AG08395 (cell line): ENCODE measurements around the gene FERMT3.
"Not testable (repeated sequence)": the region's sequence is repeated elsewhere in the genome, so short reads cannot be mapped to it uniquely, and the experiment has no call there.

ENCODE experiments used
- DNase-seq: peaks from one replicate; pipeline ENCODE4 v3.0.0; 2012; ENCODE audit warnings: mixed read lengths, low spot score

Gene FERMT3

DNA sequence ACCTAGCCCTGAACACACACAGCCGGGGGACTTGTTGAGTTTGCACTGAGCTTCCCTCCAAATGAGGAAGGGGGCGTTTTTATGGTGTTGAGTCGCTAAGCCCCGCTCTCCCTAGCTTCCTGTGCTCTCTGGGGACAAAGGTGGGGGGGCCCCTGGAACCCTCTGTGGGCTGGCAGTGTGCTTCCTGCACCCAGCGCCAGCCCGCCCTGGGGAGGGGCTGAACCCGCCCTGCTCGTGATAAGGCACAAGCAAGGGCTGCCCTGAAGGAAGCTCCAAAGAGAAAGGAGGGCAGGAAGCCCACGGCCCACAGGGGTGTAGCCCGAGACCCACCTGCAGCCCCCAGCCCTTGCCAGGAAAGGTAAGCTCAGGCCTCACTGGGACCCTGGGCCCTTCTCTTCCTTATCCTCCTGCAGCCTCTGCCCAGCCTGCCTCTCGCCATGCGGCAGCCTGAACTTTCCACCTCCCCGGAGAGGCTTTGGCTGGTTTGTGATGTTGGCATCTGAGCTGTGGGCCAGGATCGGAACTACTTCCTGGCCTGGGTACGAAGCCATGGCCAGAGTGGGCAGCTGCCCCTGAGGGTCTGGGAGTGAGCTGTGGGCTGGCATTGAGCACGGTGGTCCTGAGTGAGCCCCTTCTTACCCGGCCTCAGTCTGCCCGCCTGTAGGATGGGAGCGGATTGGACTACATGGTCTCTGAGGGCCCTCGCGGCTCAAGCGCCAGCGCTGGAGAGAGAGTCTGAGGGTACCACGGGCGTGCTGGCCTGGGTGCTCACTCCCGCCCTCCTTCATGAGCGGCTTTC, at the start of gene FERMT3:
TSS of gene FERMT3 (plus strand) at position 265 of the 799 bp plus-strand sequence. CDS start 644 bp downstream, outside the sequence.
- DNase-seq, result no peak

DNA sequence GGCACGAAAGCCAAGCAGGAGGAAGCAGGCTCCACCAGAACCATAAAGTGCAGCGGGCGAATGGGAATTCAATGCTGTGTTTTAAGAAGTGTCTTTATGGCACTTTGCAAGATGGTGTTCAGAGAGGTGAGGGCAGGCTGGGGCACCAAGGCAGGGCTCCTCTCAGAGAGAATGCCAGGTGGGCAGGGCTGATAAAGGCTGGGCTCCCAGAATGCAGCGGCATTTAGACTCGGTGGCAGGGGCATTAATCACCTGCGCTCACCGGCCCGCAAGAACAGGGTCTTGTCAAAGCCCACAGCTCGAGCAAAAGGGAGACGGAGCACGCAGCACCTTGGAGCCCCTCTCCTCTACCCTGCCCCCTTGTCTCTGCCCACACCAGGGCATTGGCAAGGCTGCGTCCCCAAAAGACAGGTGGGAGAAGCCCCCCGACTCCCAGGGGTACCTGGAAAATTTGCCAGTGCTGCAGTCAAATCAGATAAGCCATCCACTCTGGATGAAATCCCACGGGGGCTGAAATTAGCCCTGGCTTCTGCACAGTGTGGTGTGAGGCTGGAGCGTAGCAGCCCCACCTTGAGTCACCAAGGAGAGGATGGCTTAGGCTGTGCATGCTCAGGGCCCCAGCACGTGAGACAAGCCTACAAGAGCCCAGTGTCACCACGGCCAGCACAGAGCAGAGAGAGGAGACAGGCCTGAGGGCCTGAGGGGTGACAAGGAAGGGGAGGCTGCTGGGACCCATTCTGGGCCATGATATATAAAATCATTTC, 48.7 kb upstream of the FERMT3 start:
- DNase-seq, result no peak

DNA sequence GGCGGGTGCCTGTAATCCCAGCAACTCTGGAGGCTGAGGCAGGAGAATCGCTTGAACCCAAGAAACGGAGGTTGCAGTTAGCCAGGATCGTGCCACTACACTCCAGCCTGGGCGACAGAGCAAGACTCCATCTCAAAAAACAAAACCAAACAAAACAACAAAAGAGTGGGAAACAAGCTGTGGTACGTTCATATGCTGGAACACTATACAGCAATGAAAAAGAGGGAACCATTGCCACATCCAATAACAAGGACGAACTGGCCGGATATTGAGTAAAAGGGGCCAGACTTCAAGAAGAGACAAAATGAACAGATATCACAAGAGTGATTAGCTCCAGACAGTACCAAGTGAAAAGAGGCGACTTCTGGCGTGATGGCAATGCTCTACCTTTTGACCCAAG, 45.5 kb upstream of the FERMT3 start:
- DNase-seq, result no peak

GRCh38 chr11:64162769-64163168, 43.8 kb upstream of the FERMT3 start:
- not testable (repeated sequence) for DNase-seq

GRCh38 chr11:64163951-64164350, 42.6 kb upstream of the FERMT3 start:
- no peak for DNase-seq

DNA sequence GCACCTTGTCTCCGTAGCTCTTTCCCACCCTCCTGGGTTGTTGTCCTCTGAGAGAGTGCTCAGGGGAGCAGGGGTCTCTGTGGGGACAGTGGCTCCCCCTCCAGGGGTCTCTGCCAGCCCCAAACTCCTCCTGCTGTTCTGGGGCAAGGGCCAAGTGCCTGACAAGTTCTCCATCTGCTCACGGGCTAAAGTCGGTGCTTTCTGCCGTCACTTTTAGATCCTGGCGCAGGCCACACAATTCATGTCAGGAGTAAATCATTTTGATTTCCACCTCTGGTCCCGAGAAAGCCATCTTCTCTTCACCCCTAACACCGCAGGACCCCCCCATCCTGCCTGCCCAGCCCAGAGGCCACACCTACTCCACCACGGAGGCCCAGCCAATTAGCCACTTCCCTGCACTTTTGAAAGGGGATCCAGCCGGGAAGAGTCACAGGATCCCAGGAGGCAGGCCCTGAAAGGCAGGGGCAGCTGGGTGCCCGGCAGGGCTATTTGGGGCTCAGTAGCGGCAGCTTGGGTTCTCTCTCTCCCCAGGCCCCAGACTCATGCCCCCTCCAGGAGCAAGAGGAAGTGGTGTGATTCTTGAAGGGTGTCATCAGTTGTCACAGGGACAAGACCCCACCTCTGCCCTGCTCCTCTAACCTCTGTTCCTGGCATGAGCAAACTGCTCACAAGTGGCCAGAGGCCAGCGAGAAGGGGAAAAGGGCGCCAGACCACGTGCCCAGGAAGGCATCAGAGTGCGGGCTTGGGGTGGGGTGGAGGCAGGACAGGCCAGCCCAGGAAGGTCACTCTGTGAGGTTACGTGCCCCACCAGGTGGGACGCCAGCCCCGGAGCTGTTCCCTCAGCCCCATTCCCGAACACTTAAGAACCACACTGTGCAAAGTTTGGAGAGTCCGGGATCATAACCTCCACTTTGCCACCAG, 41.9 kb upstream of the FERMT3 start:
- DNase-seq, result peak; percentile 37

DNA sequence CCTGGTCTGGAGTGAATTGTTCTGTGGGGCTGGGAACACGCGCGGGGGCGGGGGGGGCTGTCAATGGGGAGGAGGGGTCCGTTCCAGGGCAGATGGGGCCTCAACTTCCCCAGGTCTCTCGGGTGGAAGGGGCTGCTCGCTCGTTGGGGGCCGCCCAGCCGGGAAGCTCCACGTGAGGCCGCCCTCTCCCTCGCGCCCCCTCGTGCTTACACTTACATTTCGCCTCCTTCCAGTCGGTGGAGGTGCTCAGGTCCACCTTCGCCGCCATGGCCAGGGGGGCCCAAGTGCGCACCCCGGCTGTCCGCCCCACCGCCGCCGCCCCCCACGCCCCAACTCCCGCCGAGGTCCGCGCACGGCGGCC, 41.1 kb upstream of the FERMT3 start:
- no peak for DNase-seq

DNA sequence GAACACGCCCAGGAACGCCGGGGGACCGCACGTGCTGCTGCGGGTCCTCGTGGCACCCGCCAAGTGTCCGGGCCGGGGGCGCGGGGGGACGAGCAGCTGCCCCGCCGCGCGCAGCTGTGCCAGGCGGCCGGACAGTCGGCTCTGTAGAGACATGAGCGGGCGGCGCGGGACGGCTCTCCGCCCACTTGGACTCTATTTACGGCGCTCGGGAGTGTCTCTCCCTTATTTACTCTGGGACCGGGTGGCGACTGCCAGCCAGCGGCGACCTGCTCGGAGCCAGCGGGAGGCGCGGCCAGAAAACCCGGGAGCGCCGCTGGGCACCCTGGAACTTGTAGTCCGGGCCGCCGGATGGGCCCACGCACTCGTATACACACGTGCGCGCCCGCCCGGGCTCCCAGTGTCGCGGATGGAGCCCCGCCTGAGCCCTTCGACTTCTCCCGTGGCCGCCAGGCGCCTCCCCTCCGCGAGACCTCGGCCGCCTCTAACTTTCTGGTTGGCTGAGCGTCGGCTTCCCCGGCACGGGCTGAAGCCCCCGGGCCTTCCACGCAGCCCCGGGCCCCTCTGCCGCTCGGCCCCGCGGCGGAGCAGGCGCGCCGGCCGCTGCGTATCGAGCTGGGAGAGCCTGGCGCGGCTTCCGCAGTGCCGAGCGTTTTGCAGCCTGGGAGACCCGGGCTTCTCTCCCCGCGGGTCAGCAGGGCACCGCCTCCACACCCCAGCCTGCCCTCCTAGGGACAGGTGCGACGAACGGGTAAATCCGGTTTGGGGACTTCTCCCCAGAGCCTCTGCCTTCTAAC, 40.5 kb upstream of the FERMT3 start, which contains the start of gene MACROD1:
TSS of gene MACROD1 (minus strand) at position 272 of the 794 bp plus-strand sequence. CDS start at position 153, 119 bp downstream.
- DNase-seq, result peak; percentile 91

DNA sequence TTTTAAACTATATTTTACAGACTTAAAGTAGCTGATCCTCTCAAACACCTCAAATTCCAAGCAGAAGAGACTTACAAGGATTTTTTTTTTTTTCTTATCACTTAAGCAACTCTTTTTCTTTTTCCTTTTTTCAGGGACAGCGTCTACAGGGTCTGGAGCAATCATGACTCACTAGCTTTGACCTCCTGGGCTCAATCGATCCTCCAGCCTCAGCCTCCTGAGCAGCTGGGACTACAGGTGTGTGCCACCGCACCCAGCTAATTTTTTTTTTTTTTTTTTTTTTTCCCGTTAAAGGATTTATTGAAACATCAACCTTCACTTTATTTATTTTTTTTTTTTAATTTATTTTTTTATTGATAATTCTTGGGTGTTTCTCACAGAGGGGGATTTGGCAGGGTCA, 36.1 kb upstream of the FERMT3 start:
- DNase-seq, result no peak

DNA sequence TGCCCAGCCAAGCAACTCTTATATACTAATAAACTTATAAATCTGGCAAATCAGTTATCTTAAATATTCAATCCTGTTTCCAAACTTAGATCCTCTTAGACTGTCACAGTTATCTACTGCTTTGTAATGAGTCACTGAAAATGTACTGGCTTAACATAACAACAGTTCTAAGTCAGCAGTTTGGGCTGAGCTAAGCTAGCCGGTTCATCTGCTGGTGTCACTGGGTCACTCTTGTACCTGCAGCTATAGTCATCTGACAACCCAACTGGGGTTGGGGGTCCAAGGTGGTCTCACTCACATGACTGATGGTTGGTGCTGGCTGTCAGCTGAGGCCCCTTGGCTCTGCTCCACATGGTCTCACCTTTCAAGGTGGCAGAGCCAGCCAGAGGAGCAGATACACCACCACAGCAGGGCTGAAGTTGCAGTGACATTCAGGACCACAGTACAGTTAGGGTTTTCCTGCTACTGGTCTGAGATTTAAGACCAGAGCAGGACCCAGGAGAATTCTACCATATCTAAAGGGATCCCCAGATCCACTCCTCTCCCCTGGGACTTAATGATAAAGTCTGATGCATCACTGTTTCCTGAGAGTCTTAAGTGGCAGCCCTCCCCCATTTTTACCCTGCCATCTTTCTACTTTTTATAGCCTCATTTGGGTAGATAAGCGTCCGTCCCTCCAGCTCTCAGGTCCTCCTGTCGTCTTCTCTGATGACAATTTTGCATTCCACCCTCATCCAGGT, 32.7 kb upstream of the FERMT3 start:
- no peak for DNase-seq

GRCh38 chr11:64176751-64177150, 29.8 kb upstream of the FERMT3 start:
- DNase-seq, result no peak

GRCh38 chr11:64178203-64178602, 28.3 kb upstream of the FERMT3 start:
- DNase-seq, result no peak

DNA sequence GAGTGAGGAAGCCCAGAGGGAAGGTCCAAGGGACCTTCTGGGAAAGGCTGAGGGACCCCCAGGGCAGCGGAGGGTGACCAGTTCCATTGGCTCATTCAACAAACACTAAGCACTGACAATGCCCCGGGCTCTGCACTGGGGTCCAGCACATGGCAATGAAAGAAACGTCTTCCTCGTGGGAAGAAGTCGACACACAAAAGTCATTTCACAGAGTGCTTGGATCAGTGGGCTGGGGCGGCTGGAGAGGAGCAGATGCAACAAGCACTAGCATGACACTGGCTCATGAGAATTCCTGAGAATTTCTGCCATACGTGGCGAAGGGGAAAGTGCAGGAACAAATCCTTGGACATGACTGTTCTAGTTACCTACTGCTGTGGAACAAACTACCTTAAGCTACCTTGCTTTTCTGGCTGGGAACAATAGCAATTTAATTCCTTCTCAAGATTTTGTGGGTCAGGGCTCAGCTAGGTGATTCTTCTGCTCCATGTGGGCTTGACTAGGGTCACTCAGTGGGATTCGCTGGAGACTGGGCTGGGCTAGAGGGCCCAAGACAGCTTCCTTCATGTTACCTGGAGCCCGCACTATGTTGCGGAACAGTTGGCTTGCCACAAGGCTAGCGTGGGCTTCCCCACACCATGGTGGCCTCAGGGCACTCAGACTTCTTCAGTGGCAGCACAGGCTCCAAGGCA, 27.4 kb upstream of the FERMT3 start:
- no peak for DNase-seq

GRCh38 chr11:64180891-64181290, 25.6 kb upstream of the FERMT3 start:
- no peak for DNase-seq

DNA sequence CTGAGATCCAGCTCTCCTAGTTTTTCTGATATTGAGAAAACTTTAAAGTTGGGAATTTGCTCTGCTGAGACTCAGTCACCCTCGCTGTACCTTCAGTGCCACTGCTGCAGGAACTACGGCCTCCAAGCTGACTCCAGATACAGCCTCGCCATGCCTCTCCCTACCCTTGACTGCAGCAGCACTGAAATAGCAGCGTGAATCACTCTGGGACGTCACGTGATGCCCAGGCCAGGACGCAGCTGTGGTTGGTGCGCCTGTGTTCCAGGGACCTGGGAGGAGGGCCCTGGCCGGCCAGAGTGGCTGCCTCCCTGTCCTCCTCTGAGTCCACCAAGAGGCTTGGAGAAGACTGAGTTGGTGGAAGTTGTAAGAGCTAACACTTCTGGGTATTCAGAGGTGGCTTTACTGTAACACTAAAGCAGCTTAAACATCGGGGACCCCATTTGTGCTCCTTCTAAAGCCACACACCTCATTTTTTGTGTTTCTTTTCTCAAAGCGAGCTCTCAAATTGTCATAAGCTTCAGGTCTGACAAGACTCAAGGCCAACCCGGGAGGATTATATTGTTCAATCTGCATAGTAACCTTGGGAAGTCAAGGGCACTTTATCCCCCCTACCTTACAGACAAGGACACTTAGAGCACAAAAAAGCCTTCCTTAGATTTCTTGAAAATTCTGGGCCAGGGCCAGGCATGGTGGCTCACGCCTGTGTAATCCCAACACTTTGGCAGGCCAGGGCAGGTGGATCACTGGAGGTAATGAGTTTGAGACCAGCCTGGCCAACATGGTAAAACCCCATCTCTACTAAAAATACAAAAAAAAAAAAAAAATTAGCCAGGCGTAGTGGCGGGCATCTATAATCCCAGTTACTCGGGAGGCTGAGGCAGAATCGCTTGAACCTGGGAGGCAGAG, 24.8 kb upstream of the FERMT3 start:
- DNase-seq, result peak; percentile 96

GRCh38 chr11:64183890-64184289, 22.6 kb upstream of the FERMT3 start:
- no peak for DNase-seq

- DNase-seq, result peak; percentile 77
These were observed 21.3 kb upstream of the FERMT3 start for GRCh38 chr11:64185175-64185692.

DNA sequence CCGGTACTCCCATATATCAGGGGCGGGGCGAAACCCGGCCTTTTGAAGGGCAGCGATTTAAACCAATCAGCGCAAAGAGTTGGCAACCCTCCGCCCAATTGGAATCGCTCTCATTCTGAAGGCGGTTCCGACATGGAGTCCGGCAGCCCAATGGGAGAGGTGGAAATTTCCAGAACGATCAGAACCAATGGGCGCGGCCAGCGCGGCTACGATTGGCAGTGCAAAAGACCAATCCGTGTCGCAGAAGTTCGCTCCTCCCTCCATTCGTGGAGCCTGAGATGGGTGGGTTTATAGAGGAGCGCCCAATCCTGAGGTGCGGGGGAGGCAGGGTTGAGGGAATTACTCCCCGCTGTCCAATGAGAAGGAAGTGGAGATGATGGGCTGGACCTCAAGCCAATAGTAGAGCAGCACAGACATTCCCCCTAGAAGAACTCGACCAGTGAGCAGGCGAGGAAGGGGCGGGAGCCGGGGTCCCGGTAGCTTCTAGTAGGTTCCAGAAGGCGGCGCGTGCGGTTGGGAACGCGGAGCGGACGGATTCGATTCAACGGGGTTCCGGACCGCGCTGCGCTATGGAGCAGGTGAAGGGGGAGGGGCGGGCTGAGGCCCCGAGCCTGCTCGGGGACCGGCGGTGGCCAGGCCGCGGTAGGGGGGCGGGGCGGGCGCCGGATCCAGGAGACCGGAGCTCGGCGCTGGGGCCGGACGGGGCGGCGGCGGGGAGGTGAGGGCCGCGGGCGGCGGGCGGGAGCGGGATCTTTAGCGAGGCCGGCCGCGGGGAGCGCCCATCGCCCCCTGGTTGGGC, 20.6 kb upstream of the FERMT3 start, which contains the start of gene STIP1:
TSS of gene STIP1 (plus strand) at position 479 of the 799 bp plus-strand sequence. CDS start at position 570, 91 bp downstream.
- peak; percentile 100 for DNase-seq
